ENCODE data around the gene PDZD7. TPM values are rescaled to one million over a fixed set of nuclear protein-coding genes. Genes with fewer than 3 reads are reported as not detected.

Gene PDZD7
- total and polyA plus RNA-seq, 9 of the 15 experiments (the other 6 are each of a cell fraction or from before 2014, with no cell fraction given): 0.04 to 0.24 (median 0.08) TPM; not detected in 3

GRCh38 chr10:101067356-101068083, 36.6 kb upstream of the PDZD7 start (continued):
- TF ChIP-seq RERE (CRISPR knock-in tag; IDR thresholded peaks at IDR 0.05; ENCODE audit: borderline replicate concordance): no peak
- TF ChIP-seq ETV1 (tag; conservative IDR thresholded peaks at IDR 0.05; ENCODE audit: low read depth): peak; percentile 85
- TF ChIP-seq GABPB1 (CRISPR knock-in tag; IDR thresholded peaks at IDR 0.05): peak; percentile 67
- TF ChIP-seq ZNF174 (CRISPR knock-in tag; IDR thresholded peaks at IDR 0.05): no peak
- no peak for TF ChIP-seq MECOM (CRISPR knock-in tag; IDR thresholded peaks at IDR 0.05)
- TF ChIP-seq SMC3 (conservative IDR thresholded peaks at IDR 0.05; ENCODE audit: insufficient read depth, low read depth, low read length): peak; percentile 81
- no peak for TF ChIP-seq POLR2H (tag; IDR thresholded peaks at IDR 0.05; ENCODE audit: low read depth)
- TF ChIP-seq CHAMP1 (IDR thresholded peaks at IDR 0.05): no peak
- TF ChIP-seq, protein P1, sequence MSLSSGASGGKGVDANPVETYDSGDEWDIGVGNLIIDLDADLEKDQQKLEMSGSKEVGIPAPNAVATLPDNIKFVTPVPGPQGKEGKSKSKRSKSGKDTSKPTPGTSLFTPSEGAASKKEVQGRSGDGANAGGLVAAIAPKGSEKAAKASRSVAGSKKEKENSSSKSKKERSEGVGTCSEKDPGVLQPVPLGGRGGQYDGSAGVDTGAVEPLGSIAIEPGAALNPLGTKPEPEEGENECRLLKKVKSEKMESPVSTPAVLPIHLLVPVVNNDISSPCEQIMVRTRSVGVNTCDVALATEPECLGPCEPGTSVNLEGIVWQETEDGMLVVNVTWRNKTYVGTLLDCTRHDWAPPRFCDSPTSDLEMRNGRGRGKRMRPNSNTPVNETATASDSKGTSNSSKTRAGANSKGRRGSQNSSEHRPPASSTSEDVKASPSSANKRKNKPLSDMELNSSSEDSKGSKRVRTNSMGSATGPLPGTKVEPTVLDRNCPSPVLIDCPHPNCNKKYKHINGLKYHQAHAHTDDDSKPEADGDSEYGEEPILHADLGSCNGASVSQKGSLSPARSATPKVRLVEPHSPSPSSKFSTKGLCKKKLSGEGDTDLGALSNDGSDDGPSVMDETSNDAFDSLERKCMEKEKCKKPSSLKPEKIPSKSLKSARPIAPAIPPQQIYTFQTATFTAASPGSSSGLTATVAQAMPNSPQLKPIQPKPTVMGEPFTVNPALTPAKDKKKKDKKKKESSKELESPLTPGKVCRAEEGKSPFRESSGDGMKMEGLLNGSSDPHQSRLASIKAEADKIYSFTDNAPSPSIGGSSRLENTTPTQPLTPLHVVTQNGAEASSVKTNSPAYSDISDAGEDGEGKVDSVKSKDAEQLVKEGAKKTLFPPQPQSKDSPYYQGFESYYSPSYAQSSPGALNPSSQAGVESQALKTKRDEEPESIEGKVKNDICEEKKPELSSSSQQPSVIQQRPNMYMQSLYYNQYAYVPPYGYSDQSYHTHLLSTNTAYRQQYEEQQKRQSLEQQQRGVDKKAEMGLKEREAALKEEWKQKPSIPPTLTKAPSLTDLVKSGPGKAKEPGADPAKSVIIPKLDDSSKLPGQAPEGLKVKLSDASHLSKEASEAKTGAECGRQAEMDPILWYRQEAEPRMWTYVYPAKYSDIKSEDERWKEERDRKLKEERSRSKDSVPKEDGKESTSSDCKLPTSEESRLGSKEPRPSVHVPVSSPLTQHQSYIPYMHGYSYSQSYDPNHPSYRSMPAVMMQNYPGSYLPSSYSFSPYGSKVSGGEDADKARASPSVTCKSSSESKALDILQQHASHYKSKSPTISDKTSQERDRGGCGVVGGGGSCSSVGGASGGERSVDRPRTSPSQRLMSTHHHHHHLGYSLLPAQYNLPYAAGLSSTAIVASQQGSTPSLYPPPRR (CRISPR knock-in tag; IDR thresholded peaks at IDR 0.05; ENCODE audit: borderline replicate concordance): no peak
